Fibroblast of skin of left biceps (primary cell): ENCODE data around the gene MYO1D.

ENCODE experiments used
- DNase-seq, 2 experiments: peaks; one replicate each; pipeline ENCODE4 v3.0.0-alpha.2; 2013; ENCODE audit warnings: low read depth in 2 of 2

Gene MYO1D

GRCh38 chr17:32819035-32819434 lies 57.9 kb downstream of the MYO1D start:
- no peak for DNase-seq

DNA sequence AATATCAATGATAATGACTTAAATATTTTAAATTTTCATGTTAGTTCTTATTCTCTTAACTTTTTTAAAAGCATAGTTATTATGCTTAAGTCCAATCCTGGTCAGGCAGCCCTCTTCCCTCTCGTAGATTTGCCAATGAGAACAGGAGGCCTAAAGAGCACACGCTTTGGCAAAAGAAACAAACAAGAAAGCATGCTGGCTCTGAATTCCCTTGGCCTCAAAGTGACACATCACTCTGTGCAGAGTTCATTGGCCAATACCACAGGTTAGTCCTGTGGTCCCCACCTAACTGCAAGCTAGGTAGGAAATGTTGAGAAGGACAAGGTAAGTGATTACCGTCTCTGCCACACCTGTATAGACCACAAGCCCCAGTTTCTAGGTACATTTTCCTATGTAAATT lies 61.5 kb downstream of the MYO1D start:
- DNase-seq, result no peak

DNA sequence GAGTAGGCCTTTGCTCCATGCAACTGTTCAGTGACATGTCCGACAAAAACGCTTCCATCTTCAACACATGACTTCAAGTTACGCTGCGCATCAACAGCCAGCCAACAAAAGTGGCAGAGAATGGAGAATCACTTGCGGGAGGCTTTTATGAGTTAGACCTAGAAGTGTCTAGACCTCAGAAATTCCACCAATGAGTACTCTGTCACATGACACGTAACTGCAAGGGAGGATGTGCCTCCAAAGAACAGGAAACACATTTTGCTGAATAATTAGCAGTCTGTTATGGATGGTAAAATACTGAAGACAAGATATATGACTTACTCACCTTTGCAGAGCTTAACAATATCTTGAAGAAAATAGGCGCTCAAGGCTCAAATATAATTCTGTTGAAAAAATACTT lies 62.1 kb downstream of the MYO1D start:
- DNase-seq, result no peak

- DNase-seq, result peak in 1 of 2 experiments; percentile 51
Measured at GRCh38 chr17:32813021-32813420, 63.9 kb downstream of the MYO1D start.

- no peak for DNase-seq
Measured at GRCh38 chr17:32810690-32811089, 66.2 kb downstream of the MYO1D start.

DNA sequence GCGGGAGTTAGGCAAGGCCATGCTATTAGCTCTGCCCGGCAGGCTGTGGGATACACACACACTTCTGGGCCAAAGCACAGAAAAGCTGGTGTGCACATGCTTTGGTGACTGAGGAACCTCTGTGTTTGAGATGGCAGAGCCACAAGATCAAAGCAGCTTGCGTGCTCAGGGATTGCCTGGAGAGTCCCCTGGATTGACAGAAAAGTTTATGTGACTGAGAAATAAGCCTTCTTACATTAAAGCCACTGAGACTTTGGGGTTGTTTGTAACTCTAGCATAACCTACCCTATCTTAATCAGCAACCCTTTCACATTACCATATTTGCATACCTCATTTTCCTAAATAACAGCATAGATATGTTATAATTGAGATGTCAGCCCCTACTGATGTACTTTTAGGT lies 69.3 kb downstream of the MYO1D start:
- no peak for DNase-seq

GRCh38 chr17:32806646-32807045 lies 70.3 kb downstream of the MYO1D start:
- DNase-seq, result no peak

DNA sequence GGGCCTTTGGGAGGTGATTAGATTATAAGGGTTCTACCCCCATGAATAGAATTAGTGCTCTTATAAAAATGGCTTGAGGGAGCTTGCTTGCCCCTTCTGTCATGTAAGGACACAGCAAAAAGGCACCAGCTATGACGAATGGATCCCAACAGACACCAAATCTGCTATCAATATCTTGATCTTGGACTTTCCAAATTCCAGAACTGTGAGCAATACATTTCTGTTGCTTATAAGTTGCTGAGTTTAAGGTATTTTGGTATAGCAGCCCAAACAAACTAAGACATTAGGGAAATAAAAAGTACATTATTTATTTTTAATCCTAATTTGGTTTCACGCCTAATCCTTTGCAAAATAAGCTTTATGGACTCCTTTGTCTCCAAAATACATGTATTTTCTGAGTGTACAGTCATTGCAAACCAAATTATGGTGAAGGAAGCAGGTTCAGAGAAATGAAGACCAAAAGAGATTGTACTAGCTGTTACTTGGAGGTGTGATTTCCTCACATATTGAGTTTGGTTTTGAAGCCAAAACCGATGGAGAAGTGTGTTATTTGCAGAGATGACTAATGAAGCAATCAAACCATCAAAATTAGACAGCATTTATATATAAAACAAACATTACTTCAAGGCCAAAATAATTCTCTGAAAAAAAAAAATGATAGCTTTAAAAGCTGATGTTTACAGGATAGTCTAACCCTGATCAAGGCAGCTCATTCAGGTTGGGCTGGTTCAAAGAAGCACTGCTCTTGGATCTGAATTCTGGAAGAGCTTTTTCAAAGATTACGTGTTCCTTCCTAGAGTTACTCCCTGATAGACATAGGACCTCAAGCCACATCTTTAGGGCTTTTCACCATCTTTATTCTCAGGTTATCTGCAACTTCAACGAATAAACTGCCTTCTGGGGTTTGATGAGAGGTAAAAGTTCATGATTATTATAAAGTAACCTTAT lies 71.6 kb downstream of the MYO1D start:
- no peak for DNase-seq

GRCh38 chr17:32803544-32803943 lies 73.4 kb downstream of the MYO1D start:
- no peak for DNase-seq

DNA sequence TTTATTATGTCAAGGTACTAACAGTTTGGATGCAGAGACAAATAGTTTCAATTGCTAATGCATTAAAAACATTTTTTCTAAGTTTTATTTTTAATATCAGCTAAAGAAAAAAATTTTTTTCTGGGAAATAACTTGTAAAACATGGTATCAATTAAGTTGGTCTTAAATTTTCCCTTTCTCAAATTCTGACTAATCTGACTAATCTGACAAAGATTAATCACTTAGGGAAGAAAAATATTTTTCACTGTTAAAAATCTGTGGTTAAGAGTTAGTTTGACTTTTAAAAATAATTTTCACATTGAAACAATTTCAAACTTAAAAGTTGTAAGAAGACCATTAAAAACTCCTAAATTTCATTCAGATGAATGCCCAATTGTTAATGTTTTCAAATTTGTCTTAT lies 74.6 kb downstream of the MYO1D start:
- DNase-seq, result no peak

- no peak for DNase-seq
Measured at GRCh38 chr17:32801641-32802040, 75.3 kb downstream of the MYO1D start.

DNA sequence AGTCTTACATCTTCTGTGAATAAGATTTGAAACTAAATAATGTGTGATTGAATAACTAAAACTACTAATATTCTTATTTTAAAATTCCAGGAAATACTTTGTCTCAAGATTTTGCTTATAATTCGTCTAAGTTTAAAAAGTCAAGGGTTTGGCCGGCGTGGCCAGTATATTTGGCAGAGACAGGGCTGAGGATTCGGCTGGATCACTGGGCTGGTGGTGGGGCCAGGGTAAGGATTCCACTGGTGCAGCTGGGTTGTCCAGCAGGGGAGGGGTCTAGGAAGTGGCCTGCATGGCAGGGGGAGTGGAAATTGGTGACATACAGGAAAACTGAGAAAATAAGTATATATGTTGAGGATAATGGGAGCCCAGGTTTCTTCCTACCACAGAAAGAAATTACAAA lies 75.7 kb downstream of the MYO1D start:
- no peak for DNase-seq

- no peak for DNase-seq
Measured at GRCh38 chr17:32798938-32799337, 78.0 kb downstream of the MYO1D start.

DNA sequence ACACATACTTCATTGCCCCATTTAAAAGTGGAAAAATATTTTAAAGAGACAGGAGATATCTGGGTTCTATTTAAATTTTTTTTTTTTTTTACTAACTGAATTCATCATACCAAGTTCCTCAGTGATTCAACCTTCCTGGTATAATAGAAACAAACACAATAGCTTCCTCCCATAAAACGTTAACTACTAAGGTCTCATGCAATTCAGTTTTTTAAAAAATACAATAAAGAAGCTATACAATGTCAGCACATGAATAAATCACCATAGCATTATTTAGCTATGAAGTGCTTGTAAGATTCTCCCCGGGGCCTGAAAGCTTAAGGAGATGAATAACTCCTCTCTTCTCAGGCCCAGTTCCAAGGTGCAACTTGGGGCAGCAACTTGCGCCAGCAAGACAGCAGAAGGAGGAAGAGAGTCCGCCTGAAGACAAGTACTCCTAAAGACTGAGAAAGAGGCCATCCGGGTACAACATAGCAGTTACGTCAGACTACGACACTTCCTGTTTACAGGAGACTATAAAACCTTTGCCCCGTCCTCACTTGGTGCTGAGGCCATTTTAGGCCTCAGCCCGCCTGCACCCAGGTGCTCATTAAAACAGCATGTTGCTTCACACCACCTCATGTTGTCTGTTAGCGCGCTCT lies 81.5 kb downstream of the MYO1D start:
- DNase-seq, result no peak

GRCh38 chr17:32794533-32795246 lies 82.2 kb downstream of the MYO1D start:
- no peak for DNase-seq

DNA sequence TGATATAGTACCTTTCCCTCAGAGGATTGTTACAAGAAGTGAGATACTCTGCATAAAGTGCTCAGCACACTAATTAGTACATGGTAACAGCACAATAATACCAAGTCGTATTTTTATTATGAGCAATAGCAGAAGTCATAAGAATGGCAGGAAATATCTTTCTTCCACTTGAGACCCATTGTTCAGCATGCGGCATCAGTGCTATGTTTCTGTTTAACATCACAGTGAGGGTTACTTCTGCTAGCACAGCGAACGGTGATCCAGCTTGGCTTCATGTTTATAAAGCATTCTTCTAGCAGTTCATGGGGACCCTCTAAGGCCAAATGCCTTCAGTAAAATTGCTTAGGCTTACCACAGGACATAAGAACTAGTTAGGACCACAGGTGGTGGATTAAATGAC lies 83.1 kb downstream of the MYO1D start:
- DNase-seq, result no peak

DNA sequence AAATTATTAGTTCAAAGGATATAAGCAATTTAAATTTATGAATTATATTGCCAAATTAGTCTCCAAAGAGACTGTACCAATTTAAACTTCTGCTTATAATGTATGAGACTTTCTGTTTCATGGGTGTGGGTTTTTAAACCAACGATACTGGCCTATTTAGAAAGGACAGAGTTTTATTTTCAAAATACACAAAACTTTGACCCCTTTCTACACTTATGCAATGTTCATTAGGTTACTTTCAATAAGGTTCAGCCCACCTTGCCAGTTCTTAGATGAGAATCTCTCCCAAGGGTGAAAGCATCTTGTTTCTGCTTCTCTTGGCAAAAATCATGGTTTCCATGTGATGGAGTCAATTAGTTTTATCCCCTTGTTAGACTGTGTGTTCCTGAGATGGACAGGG lies 84.7 kb downstream of the MYO1D start:
- no peak for DNase-seq

DNA sequence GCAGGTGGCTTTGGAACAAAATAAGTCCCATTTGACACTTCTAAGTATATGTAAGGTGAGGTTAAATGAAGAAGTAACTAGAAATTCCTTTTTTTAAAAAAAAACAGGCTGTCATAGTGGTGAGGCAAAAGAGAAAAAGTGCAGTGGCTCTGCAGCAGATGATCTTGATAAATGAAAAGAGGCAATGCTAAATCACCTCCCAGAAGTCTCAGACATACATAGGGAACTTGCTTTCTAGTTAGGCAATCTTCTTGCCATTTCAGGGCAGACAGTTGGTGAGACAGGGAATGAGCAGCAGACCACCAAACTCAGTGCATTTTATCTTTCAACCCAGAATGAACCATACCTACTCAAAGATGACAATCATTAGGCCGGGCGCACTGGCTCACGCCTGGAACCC lies 90.8 kb downstream of the MYO1D start:
- no peak for DNase-seq

- no peak for DNase-seq
Measured at GRCh38 chr17:32784113-32784512, 92.8 kb downstream of the MYO1D start.

GRCh38 chr17:32783602-32784001 lies 93.3 kb downstream of the MYO1D start:
- DNase-seq, result no peak

GRCh38 chr17:32780721-32781120 lies 96.2 kb downstream of the MYO1D start:
- no peak for DNase-seq

DNA sequence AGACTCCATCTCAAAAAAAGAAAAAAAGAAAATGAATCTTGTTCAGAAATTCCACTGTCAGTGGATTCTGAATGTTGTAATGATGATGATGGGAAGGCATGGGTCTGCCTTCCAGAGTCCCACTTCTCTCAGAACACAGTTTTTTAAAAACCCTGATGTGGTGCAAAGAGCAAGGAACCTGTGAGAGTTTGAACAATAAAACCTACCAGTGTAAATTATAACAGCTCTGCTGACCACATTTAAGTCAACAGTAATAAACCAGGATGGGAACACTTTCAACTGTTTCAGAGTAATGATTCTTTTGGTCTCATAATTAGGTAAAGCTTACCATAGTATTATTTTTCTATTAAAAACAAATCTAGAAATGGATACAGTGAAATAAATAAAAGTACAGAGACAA lies 99.0 kb downstream of the MYO1D start:
- DNase-seq, result no peak

- no peak for DNase-seq
Measured at GRCh38 chr17:32777436-32777835, 99.5 kb downstream of the MYO1D start.
